ENCODE results near the gene DGKG. TPM values are rescaled to one million over a fixed set of nuclear protein-coding genes. Genes with fewer than 3 reads are reported as not detected.

The DGKG gene
- total and polyA plus RNA-seq, 2 donors (not counting 1 experiment from before 2014, with no cell fraction given): 0.67 to 10.9 TPM

DNA sequence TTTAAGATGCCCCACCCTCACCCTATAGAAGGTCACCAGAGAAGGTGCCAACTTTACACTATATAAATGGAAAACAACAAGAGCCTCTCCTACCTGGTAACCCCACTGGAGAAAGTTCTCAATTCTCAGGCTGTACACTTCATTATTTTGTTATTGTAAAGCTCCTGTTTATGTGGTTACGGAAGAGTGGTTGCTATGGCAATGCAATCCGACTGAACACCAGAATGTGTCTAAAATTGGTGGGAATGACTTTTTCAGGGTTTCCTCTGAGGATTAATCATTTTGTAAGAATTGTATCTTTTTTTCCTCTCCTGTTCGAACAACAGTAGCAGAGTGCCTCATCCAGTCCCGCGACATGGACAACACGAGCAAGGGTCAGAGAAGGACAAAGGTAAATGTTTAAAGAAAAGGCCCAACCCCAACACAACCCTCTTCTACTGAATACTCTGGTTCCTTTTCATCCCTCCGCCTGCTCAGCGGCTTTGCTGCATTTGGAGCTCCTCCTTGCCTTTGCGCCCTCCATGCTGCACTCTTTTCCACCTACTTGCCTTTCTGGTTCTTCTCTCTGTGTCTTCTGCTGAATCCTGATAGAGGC, 45.3 kb downstream of the DGKG start:
- Histone ChIP-seq H3K27me3 (replicated peaks in 1 of 4; ENCODE audit: control extremely low read depth in 1 of 4, control insufficient read depth in 3 of 4, insufficient read depth in 4 of 4, low read length in 3 of 4) (no peaks in the 10 kb centered on the region), H2AFZ (ENCODE audit: insufficient read depth, low read depth, low read length, poor library complexity, severe bottlenecking) (no peak overlapping the region), H3K27ac (ENCODE audit: low read length in 2 of 2) (no peak overlapping the region), H4K20me1 (ENCODE audit: control insufficient read depth, insufficient read depth, low read length, poor library complexity, severe bottlenecking) (no peaks in the 10 kb centered on the region), H3K79me2 (ENCODE audit: control insufficient read depth, insufficient read depth, low read length) (no peaks in the 10 kb centered on the region), H3K4me2 (replicated peaks; ENCODE audit: low read depth, low read length, poor library complexity, severe bottlenecking) (no peak overlapping the region), H3K36me3 (replicated peaks in 1 of 2; ENCODE audit: control extremely low read depth in 1 of 2, control insufficient read depth in 1 of 2, extremely low read depth in 1 of 2, insufficient read depth in 2 of 2, low read length in 1 of 2) (no peaks in the 10 kb centered on the region), H3K9me3 (ENCODE audit: control extremely low read depth in 1 of 3, control insufficient read depth in 2 of 3, insufficient read depth in 1 of 3, low read length in 2 of 3) (no peaks in the 10 kb centered on the region), H3K4me3 (ENCODE audit: control extremely low read depth in 1 of 5, extremely low read depth in 1 of 5, insufficient read depth in 1 of 5, low read depth in 2 of 5, low read length in 4 of 5) (no peak overlapping the region), H3K9ac (ENCODE audit: low read length) (no peak overlapping the region), H3K4me1 (ENCODE audit: control insufficient read depth in 2 of 2, insufficient read depth in 2 of 2, low read length in 2 of 2) (no peaks in the 10 kb centered on the region)
- ChIA-PET POLR2A (no interaction called here), CTCF (interaction anchor here (0.9 kb wide), 1 partner anchor 224 kb away, joined by 3 read pairs; no protein-coding TSS in a partner anchor)
- TF ChIP-seq, protein P1, sequence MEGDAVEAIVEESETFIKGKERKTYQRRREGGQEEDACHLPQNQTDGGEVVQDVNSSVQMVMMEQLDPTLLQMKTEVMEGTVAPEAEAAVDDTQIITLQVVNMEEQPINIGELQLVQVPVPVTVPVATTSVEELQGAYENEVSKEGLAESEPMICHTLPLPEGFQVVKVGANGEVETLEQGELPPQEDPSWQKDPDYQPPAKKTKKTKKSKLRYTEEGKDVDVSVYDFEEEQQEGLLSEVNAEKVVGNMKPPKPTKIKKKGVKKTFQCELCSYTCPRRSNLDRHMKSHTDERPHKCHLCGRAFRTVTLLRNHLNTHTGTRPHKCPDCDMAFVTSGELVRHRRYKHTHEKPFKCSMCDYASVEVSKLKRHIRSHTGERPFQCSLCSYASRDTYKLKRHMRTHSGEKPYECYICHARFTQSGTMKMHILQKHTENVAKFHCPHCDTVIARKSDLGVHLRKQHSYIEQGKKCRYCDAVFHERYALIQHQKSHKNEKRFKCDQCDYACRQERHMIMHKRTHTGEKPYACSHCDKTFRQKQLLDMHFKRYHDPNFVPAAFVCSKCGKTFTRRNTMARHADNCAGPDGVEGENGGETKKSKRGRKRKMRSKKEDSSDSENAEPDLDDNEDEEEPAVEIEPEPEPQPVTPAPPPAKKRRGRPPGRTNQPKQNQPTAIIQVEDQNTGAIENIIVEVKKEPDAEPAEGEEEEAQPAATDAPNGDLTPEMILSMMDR (IDR thresholded peaks at IDR 0.05): no peak
- no peak for TF ChIP-seq EZH2 (IDR thresholded peaks at IDR 0.05; ENCODE audit: borderline replicate concordance, insufficient read depth, low read depth, low read length, poor library complexity, severe bottlenecking)
- Mint-ChIP-seq H3K4me1 (no peaks in the 10 kb centered on the region), H3K4me3 (no peak overlapping the region), H3K9me3 (ENCODE audit: insufficient read depth) (no peaks in the 10 kb centered on the region), H3K27me3 (no peaks in the 10 kb centered on the region), H3K27ac (no peak overlapping the region)
- 99% methylated on average over 5 of the region's 9 CpGs for WGBS (ENCODE audit: insufficient coverage)
- intact Hi-C loops (cut with micrococcal nuclease): no loop called here
- DNase-seq: no peak
- ATAC-seq (ENCODE audit: low read depth): no peak

- Histone ChIP-seq H3K9ac (ENCODE audit: low read length) (no peak overlapping the region), H3K27me3 (replicated peaks in 1 of 4; ENCODE audit: control extremely low read depth in 1 of 4, control insufficient read depth in 3 of 4, insufficient read depth in 4 of 4, low read length in 3 of 4) (no peaks in the 10 kb centered on the region), H3K36me3 (replicated peaks in 1 of 2; ENCODE audit: control extremely low read depth in 1 of 2, control insufficient read depth in 1 of 2, extremely low read depth in 1 of 2, insufficient read depth in 2 of 2, low read length in 1 of 2) (no peaks in the 10 kb centered on the region), H3K4me3 (ENCODE audit: control extremely low read depth in 1 of 5, extremely low read depth in 1 of 5, insufficient read depth in 1 of 5, low read depth in 2 of 5, low read length in 4 of 5) (no peak overlapping the region), H3K27ac (ENCODE audit: low read length in 2 of 2) (no peak overlapping the region), H3K9me3 (ENCODE audit: control extremely low read depth in 1 of 3, control insufficient read depth in 2 of 3, insufficient read depth in 1 of 3, low read length in 2 of 3) (no peaks in the 10 kb centered on the region), H2AFZ (ENCODE audit: insufficient read depth, low read depth, low read length, poor library complexity, severe bottlenecking) (no peak overlapping the region), H3K79me2 (ENCODE audit: control insufficient read depth, insufficient read depth, low read length) (no peaks in the 10 kb centered on the region), H4K20me1 (ENCODE audit: control insufficient read depth, insufficient read depth, low read length, poor library complexity, severe bottlenecking) (no peaks in the 10 kb centered on the region), H3K4me2 (replicated peaks; ENCODE audit: low read depth, low read length, poor library complexity, severe bottlenecking) (no peak overlapping the region), H3K4me1 (ENCODE audit: control insufficient read depth in 2 of 2, insufficient read depth in 2 of 2, low read length in 2 of 2) (no peaks in the 10 kb centered on the region)
- Mint-ChIP-seq H3K4me3 (no peak overlapping the region), H3K27ac (no peak overlapping the region), H3K4me1 (no peaks in the 10 kb centered on the region), H3K9me3 (ENCODE audit: insufficient read depth) (no peaks in the 10 kb centered on the region), H3K27me3 (no peaks in the 10 kb centered on the region)
- TF ChIP-seq, protein P1 (IDR thresholded peaks at IDR 0.05): no peak
- TF ChIP-seq EZH2 (IDR thresholded peaks at IDR 0.05; ENCODE audit: borderline replicate concordance, insufficient read depth, low read depth, low read length, poor library complexity, severe bottlenecking): no peak
- intact Hi-C loops (cut with micrococcal nuclease): no loop called here
- DNase-seq (no peak), ATAC-seq (ENCODE audit: low read depth) (no peak)
- WGBS (ENCODE audit: insufficient coverage): 91% methylated on average over 4 of the region's 5 CpGs
- CTCF ChIA-PET: interaction anchor here (0.9 kb wide), 1 partner anchor 225 kb away, joined by 3 read pairs; no protein-coding TSS in a partner anchor
- POLR2A ChIA-PET: no interaction called here
Observed at GRCh38 chr3:186315581-186316354, 46.3 kb downstream of the DGKG start.

Measured in B cell (primary cell).